Type B pancreatic cell (in vitro differentiated cells): ENCODE data around the gene NPLOC4. TPM values are rescaled to one million over a fixed set of nuclear protein-coding genes. Genes with fewer than 3 reads are reported as not detected.

ENCODE experiments used
- DNase-seq: peaks from one replicate; pipeline ENCODE4 v3.0.0; 2021; ENCODE audit warnings: mixed read lengths; ENCODE audit not compliant: unreplicated experiment; ENCODE audit errors: extremely low spot score
- H3K27ac Mint-ChIP-seq: 2 replicates; pipeline ENCODE4 v1.8.0; 2021; ENCODE audit warnings: mild to moderate bottlenecking, mixed read lengths
- H3K27me3 Mint-ChIP-seq: 2 replicates; pipeline ENCODE4 v1.8.0; 2021; ENCODE audit warnings: mixed read lengths
- H3K36me3 Mint-ChIP-seq: 2 replicates; pipeline ENCODE4 v1.8.0; 2021; ENCODE audit warnings: mixed read lengths
- H3K4me1 Mint-ChIP-seq: one replicate; pipeline ENCODE4 v1.8.0; 2021; ENCODE audit warnings: mixed read lengths; ENCODE audit not compliant: unreplicated experiment
- H3K4me3 Mint-ChIP-seq: 2 replicates; pipeline ENCODE4 v1.8.0; 2021; ENCODE audit warnings: mild to moderate bottlenecking, mixed read lengths
- H3K9me3 Mint-ChIP-seq: 2 replicates; pipeline ENCODE4 v1.8.0; 2021; ENCODE audit warnings: mixed read lengths
- total RNA-seq: library from RNA; stranded (reverse); gene quantifications from 2 replicates; pipeline ENCODE4 v1.2.1, GENCODE V29; 2021; ENCODE audit warnings: low replicate concordance
- TF ChIP-seq, protein P1 (sequence below): fragments of 200-600 bp; sonication (generic); conservative IDR thresholded peaks from 2 replicates; pipeline ENCODE4 v1.5.0; 2021; ENCODE audit warnings: antibody characterized with exemption, mild to moderate bottlenecking

The NPLOC4 gene
- total RNA-seq, 1 donor from 2014 or later, result 82.4 TPM

DNA sequence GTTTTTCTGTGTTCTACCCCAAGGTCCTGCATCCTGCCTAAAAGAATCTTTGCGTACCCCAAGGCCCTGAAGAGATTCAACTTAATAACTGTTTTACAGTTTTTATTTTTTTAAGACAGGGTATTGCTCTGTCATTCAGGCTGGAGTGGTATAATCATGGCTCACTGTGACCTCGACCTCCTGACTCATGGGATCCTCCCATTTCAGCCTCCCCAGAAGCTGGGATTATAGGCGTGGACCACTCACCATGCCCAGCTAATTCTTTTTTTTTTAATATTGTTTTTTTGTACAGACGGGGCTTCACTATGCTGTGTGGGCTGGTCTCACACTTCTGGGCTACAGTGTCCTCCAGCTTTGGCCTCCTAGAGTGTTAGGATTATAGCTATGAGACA is 75.4 kb downstream of the NPLOC4 start:
- no peaks in the 10 kb centered on the region for H3K27me3 Mint-ChIP-seq
- no peak overlapping the region for H3K27ac Mint-ChIP-seq
- H3K4me1 Mint-ChIP-seq, result no peaks in the 10 kb centered on the region
- TF ChIP-seq, protein P1, sequence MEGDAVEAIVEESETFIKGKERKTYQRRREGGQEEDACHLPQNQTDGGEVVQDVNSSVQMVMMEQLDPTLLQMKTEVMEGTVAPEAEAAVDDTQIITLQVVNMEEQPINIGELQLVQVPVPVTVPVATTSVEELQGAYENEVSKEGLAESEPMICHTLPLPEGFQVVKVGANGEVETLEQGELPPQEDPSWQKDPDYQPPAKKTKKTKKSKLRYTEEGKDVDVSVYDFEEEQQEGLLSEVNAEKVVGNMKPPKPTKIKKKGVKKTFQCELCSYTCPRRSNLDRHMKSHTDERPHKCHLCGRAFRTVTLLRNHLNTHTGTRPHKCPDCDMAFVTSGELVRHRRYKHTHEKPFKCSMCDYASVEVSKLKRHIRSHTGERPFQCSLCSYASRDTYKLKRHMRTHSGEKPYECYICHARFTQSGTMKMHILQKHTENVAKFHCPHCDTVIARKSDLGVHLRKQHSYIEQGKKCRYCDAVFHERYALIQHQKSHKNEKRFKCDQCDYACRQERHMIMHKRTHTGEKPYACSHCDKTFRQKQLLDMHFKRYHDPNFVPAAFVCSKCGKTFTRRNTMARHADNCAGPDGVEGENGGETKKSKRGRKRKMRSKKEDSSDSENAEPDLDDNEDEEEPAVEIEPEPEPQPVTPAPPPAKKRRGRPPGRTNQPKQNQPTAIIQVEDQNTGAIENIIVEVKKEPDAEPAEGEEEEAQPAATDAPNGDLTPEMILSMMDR, result no peak
- H3K9me3 Mint-ChIP-seq, result no peaks in the 10 kb centered on the region
- H3K36me3 Mint-ChIP-seq, result peaks cover 4% of the 10 kb centered on the region
- DNase-seq, result no peak
- no peak overlapping the region for H3K4me3 Mint-ChIP-seq

DNA sequence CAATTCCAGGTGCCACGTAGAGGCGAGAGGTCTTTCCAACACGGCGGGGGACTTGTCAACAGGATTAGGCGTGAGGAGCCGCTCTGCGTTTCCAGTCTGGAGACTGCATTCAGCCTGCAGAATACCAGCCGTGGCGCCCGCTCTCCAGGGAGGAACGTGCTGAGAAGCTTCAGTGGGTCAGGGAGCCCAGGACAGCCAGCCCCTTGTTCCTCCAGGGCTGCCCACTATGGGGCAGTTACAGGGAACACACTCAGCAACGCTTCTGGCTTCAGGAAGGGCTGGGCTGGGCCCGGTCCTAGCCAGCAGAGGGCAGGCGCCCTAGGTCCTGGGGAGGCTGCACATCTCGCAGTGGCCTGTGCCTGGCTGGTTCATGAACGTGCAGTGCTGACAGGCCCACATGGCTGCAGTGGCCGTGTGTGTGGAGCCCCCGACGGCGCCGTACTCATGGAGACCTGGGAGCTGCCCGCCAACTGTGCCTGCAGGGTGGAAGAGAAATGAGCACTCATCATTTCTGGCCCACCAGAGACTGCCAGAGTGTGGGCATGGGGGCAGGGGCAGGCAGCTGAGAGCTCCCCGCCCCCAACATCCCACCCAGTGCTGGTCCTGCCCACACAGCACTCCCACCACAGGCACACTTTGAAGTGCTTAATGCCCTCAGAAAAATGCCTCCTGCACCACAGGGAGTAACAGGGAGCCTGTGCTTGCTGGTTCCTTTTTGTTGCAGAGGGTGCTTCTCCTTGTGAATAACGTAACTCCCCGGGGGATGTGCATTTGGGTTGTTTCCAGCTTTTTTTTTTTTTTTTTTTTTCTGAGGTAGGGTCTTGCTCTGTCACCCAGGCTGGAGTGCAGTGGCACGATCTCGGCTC is 77.7 kb downstream of the NPLOC4 start:
- no peak overlapping the region for H3K27ac Mint-ChIP-seq
- TF ChIP-seq, protein P1, result peak; percentile 22

DNA sequence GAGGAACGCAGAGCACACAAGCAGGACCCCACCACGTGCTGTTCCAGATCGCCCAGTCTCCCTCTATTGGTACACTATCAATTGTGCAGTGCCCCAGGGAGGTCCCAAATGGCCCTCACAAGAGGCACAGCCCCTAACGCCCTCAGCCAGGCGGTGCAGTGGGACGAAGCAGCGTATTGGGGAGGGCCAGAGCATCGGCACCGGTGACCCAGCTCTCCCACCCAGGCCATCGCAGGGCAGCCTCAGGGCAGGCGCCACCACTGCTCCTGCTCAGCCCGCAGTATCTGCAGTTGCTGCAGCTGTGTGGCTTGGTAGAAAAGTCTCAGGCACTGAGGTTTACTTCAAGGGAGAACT is 78.8 kb downstream of the NPLOC4 start:
- Mint-ChIP-seq H3K4me3 (no peak overlapping the region), H3K27ac (no peak overlapping the region), H3K27me3 (no peaks in the 10 kb centered on the region), H3K9me3 (no peaks in the 10 kb centered on the region), H3K4me1 (peaks cover 12% of the 10 kb centered on the region), H3K36me3 (peaks cover 4% of the 10 kb centered on the region)
- TF ChIP-seq, protein P1, result no peak
- DNase-seq, result no peak

More for the DNA sequence above, 77.7 kb downstream of the NPLOC4 start:
- no peaks in the 10 kb centered on the region for H3K27me3 Mint-ChIP-seq
- H3K4me1 Mint-ChIP-seq, result peaks cover 3% of the 10 kb centered on the region
- no peaks in the 10 kb centered on the region for H3K9me3 Mint-ChIP-seq
- H3K4me3 Mint-ChIP-seq, result no peak overlapping the region
- H3K36me3 Mint-ChIP-seq, result peaks cover 4% of the 10 kb centered on the region
- peak; percentile 68 for DNase-seq

DNA sequence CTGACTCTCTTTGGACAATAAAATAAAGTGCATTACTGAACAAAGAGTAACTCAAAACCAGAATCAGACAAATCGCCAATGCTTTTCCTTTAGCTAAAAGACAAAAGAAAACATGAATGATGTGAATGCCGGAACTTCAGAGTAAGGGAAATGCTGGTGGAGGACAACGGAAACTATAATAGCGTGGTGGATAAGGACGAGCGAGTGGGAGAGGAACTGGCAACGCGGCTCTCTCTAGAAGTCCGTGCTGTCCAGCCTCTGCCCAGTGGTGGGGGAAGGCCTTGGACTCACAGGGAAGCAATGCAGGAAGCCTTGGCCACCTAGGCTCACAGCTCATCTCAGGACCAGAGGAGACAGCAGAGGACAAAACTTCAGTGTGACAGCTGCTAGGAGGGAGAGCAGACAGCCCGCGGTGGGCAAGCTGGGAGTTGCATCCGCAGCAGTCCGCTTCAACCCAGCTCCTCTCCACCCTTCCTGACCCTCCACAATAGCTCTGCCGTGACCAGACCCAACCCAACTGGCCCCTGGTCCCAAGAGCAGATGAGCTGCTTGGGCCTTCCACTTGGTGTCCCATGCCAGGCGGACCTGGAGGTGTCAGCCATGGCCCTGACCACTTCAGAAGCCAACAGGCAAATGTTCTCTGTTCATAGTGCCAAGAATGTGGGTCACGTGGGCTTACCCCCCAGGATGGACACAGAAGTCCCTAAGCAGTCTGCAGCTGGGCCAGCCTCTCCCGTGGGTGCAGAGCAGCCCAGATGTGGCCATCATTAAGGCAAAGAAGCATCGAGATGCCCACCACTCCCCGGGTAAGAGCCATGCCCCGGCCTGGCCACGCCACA is 79.4 kb downstream of the NPLOC4 start:
- TF ChIP-seq, protein P1, result no peak
- no peak for DNase-seq
- H3K27ac Mint-ChIP-seq, result no peak overlapping the region
- H3K9me3 Mint-ChIP-seq, result no peaks in the 10 kb centered on the region
- H3K36me3 Mint-ChIP-seq, result peaks cover 4% of the 10 kb centered on the region
- H3K4me1 Mint-ChIP-seq, result peaks cover 12% of the 10 kb centered on the region
- no peak overlapping the region for H3K4me3 Mint-ChIP-seq
- no peaks in the 10 kb centered on the region for H3K27me3 Mint-ChIP-seq

DNA sequence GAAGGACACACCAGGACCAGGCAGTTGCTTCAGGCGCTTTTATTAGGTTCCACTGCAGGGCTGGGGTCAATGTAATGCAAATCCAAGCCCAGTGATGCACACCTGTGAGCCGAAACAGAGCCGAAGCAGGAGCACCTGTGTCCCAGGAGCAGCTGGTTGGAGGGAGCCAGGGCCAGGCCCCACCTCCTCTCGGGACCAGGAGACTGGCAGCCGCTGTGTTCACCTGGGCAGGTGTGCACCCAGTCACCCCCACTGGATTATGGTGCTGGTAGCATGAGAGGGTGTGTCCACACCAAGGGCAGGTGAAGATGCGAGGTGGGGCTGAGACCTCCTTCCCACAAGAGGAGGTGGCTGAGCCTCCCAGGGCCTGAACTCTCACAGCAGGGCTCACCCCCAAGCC is 80.0 kb downstream of the NPLOC4 start:
- no peaks in the 10 kb centered on the region for H3K27me3 Mint-ChIP-seq
- no peaks in the 10 kb centered on the region for H3K9me3 Mint-ChIP-seq
- H3K4me1 Mint-ChIP-seq, result peaks cover 12% of the 10 kb centered on the region
- peaks cover 4% of the 10 kb centered on the region for H3K36me3 Mint-ChIP-seq
- no peak overlapping the region for H3K27ac Mint-ChIP-seq
- H3K4me3 Mint-ChIP-seq, result no peak overlapping the region
- TF ChIP-seq, protein P1, result no peak
- DNase-seq, result no peak
